ENCODE measurements around the gene TMEM185B. TPM values are rescaled to one million over a fixed set of nuclear protein-coding genes. Genes with fewer than 3 reads are reported as not detected.
A peak's percentile ranks its signal among the peaks of the same experiment; 100 is the strongest.

TMEM185B gene
- total RNA-seq, 1 donor from 2014 or later = 26.6 TPM

GRCh38 chr2:120222186-120223033 lies 790 bp downstream of the TMEM185B start:
- no peaks in the 10 kb centered on the region for H3K9me3 ChIP-seq
- intact Hi-C loops (cut with DNase I) = loop anchor here (10.0 kb wide), 1 partner anchor 92 kb away; no protein-coding TSS in a partner anchor
- peak overlapping the region; percentile 77 for H3K4me3 ChIP-seq
- DNase-seq = no peak
- H3K36me3 ChIP-seq = no peaks in the 10 kb centered on the region
- ATAC-seq = no peak
- peaks cover 32% of the 10 kb centered on the region for H3K4me1 ChIP-seq
- no peaks in the 10 kb centered on the region for H3K27me3 ChIP-seq
- TF ChIP-seq CTCF (IDR thresholded peaks at IDR 0.05) = no peak
- peak overlapping the region; percentile 98 for H3K27ac ChIP-seq

- ATAC-seq (no peak), DNase-seq (no peak)
- Histone ChIP-seq H3K4me1 (peaks cover 32% of the 10 kb centered on the region), H3K9me3 (no peaks in the 10 kb centered on the region), H3K4me3 (no peak overlapping the region), H3K27me3 (no peaks in the 10 kb centered on the region), H3K36me3 (no peaks in the 10 kb centered on the region), H3K27ac (no peak overlapping the region)
- TF ChIP-seq CTCF (IDR thresholded peaks at IDR 0.05) = no peak
- intact Hi-C loops (cut with DNase I) = loop anchor here (10.0 kb wide), 1 partner anchor 93 kb away; no protein-coding TSS in a partner anchor
These were observed 1.6 kb downstream of the TMEM185B start for GRCh38 chr2:120221616-120222015.

GRCh38 chr2:120220756-120221155 lies 2.4 kb downstream of the TMEM185B start:
- H3K36me3 ChIP-seq = no peaks in the 10 kb centered on the region
- H3K9me3 ChIP-seq = no peaks in the 10 kb centered on the region
- H3K27me3 ChIP-seq = no peaks in the 10 kb centered on the region
- TF ChIP-seq CTCF (IDR thresholded peaks at IDR 0.05) = no peak
- no peak overlapping the region for H3K27ac ChIP-seq
- DNase-seq = no peak
- intact Hi-C loops (cut with DNase I) = loop anchor here (10.0 kb wide), 1 partner anchor 94 kb away; no protein-coding TSS in a partner anchor
- no peak for ATAC-seq
- H3K4me3 ChIP-seq = no peak overlapping the region
- peaks cover 32% of the 10 kb centered on the region for H3K4me1 ChIP-seq

- TF ChIP-seq CTCF (IDR thresholded peaks at IDR 0.05) = no peak
- Histone ChIP-seq H3K4me3 (no peak overlapping the region), H3K9me3 (no peaks in the 10 kb centered on the region), H3K27me3 (no peaks in the 10 kb centered on the region), H3K27ac (no peak overlapping the region), H3K4me1 (peaks cover 32% of the 10 kb centered on the region), H3K36me3 (no peaks in the 10 kb centered on the region)
- intact Hi-C loops (cut with DNase I) = loop anchor here (10.0 kb wide), 1 partner anchor 95 kb away; no protein-coding TSS in a partner anchor
- DNase-seq (no peak), ATAC-seq (no peak)
These were observed 3.4 kb downstream of the TMEM185B start for GRCh38 chr2:120219766-120220165.

GRCh38 chr2:120219291-120219690 lies 3.9 kb downstream of the TMEM185B start:
- ATAC-seq (no peak), DNase-seq (no peak)
- Histone ChIP-seq H3K4me1 (peaks cover 30% of the 10 kb centered on the region), H3K9me3 (no peaks in the 10 kb centered on the region), H3K27ac (no peak overlapping the region), H3K36me3 (no peaks in the 10 kb centered on the region), H3K27me3 (no peaks in the 10 kb centered on the region), H3K4me3 (no peak overlapping the region)
- TF ChIP-seq CTCF (IDR thresholded peaks at IDR 0.05) = no peak
- intact Hi-C loops (cut with DNase I) = no loop called here
